HG03196 (cell line): ENCODE results near the gene TAF11L5.
"Not testable (repeated sequence)": the region's sequence is repeated elsewhere in the genome, so short reads cannot be mapped to it uniquely, and the experiment has no call there.

Source experiments
- ATAC-seq: cut with Tn5 transposase; IDR thresholded peaks from one replicate; pipeline ENCODE4 v1.9.1; 2021; ENCODE audit not compliant: unreplicated experiment

TAF11L5 gene

GRCh38 chr5:17524935-17525334 lies at the start of gene TAF11L5:
TSS of gene TAF11L5 (plus strand) at chr5:17525235.
- not testable (repeated sequence) for ATAC-seq

- ATAC-seq = no peak
These were observed 48.0 kb upstream of the TAF11L5 start for GRCh38 chr5:17477043-17477442.

GRCh38 chr5:17477573-17478265 lies 47.3 kb upstream of the TAF11L5 start:
- no peak for ATAC-seq

- no peak for ATAC-seq
These were observed 43.7 kb upstream of the TAF11L5 start for GRCh38 chr5:17481378-17481777.

- ATAC-seq = no peak
These were observed 42.2 kb upstream of the TAF11L5 start for GRCh38 chr5:17482790-17483189.

GRCh38 chr5:17486464-17487173 lies 38.4 kb upstream of the TAF11L5 start:
- not testable (repeated sequence) for ATAC-seq

GRCh38 chr5:17487174-17487512 lies 37.9 kb upstream of the TAF11L5 start:
- ATAC-seq = no peak

GRCh38 chr5:17491257-17491656 lies 33.8 kb upstream of the TAF11L5 start:
- ATAC-seq = not testable (repeated sequence)

- ATAC-seq = no peak
These were observed 32.3 kb upstream of the TAF11L5 start for GRCh38 chr5:17492770-17493169.

- no peak for ATAC-seq
These were observed 27.6 kb upstream of the TAF11L5 start for GRCh38 chr5:17497446-17497845.

GRCh38 chr5:17497931-17498330 lies 27.1 kb upstream of the TAF11L5 start, which contains the start of gene TAF11L2:
TSS of gene TAF11L2 (plus strand) at chr5:17498231.
- ATAC-seq = not testable (repeated sequence)

- no peak for ATAC-seq
These were observed 13.2 kb upstream of the TAF11L5 start for GRCh38 chr5:17511775-17512325.

GRCh38 chr5:17517526-17517925 lies 7.5 kb upstream of the TAF11L5 start:
- ATAC-seq = not testable (repeated sequence)

- not testable (repeated sequence) for ATAC-seq
These were observed 7.0 kb upstream of the TAF11L5 start, which contains the start of gene TAF11L3 for GRCh38 chr5:17518067-17518466. TSS of gene TAF11L3 (plus strand) at chr5:17518367.

GRCh38 chr5:17519508-17519907 lies 5.5 kb upstream of the TAF11L5 start:
- ATAC-seq = not testable (repeated sequence)

- not testable (repeated sequence) for ATAC-seq
These were observed 3.5 kb upstream of the TAF11L5 start, which contains the start of gene TAF11L4 for GRCh38 chr5:17521501-17521900. TSS of gene TAF11L4 (plus strand) at chr5:17521801.

GRCh38 chr5:17526504-17526903 lies 1.5 kb downstream of the TAF11L5 start:
- not testable (repeated sequence) for ATAC-seq

- ATAC-seq = not testable (repeated sequence)
These were observed 3.3 kb downstream of the TAF11L5 start, which contains the start of gene TAF11L6 for GRCh38 chr5:17528369-17528768. TSS of gene TAF11L6 (plus strand) at chr5:17528669.
